Activated CD4-positive, alpha-beta T cell treated with anti-CD3 and anti-CD28 coated beads, Interleukin-2, amount 10 ng/mL, durations not matched to agents 7 days and 5 days (primary cell): ENCODE measurements around the gene MTCL1. TPM values are rescaled to one million over a fixed set of nuclear protein-coding genes. Genes with fewer than 3 reads are reported as not detected.

ENCODE experiments used
- CTCF ChIA-PET: fragments of 350-600 bp; sonication (Branson Sonifier 250); formaldehyde crosslinking; loops from one replicate; lab custom pipeline; 2021; ENCODE audit warnings: antibody characterized with exemption; lab: Charles Lee
- POLR2A ChIA-PET: fragments of 350-600 bp; sonication (Branson Sonifier 250); formaldehyde crosslinking; loops from one replicate; lab custom pipeline; 2021; ENCODE audit warnings: antibody characterized with exemption; lab: Charles Lee
- DNase-seq: peaks from one replicate; pipeline ENCODE4 v3.0.0-alpha.2; 2020
- H3K27ac Mint-ChIP-seq: one replicate; pipeline ENCODE4 v1.8.0; 2021; ENCODE audit warnings: mild to moderate bottlenecking, moderate library complexity, mixed read lengths
- H3K27me3 Mint-ChIP-seq: one replicate; pipeline ENCODE4 v1.8.0; 2021; ENCODE audit warnings: mixed read lengths
- H3K36me3 Mint-ChIP-seq: one replicate; pipeline ENCODE4 v1.8.0; 2021; ENCODE audit warnings: low read depth, mixed read lengths
- H3K4me1 Mint-ChIP-seq: one replicate; pipeline ENCODE4 v1.8.0; 2021; ENCODE audit warnings: mixed read lengths
- H3K4me3 Mint-ChIP-seq: one replicate; pipeline ENCODE4 v1.8.0; 2021; ENCODE audit warnings: mild to moderate bottlenecking, moderate library complexity, mixed read lengths
- H3K9me3 Mint-ChIP-seq: one replicate; pipeline ENCODE4 v1.8.0; 2021; ENCODE audit warnings: mixed read lengths
- total RNA-seq, 2 experiments: library from RNA; stranded (reverse); gene quantifications; one replicate each; pipeline ENCODE4 v1.2.3, GENCODE V29; 2021

Gene MTCL1
- total RNA-seq, 2 experiments from 2014 or later: 1.7 to 1.8 TPM

- H3K36me3 Mint-ChIP-seq: no peaks in the 10 kb centered on the region
- ChIA-PET CTCF (no interaction called here), POLR2A (no interaction called here)
- no peak overlapping the region for H3K4me3 Mint-ChIP-seq
- H3K27ac Mint-ChIP-seq: no peak overlapping the region
- no peak for DNase-seq
- peaks cover 2% of the 10 kb centered on the region for H3K4me1 Mint-ChIP-seq
- H3K9me3 Mint-ChIP-seq: no peaks in the 10 kb centered on the region
- H3K27me3 Mint-ChIP-seq: no peaks in the 10 kb centered on the region
Observed at GRCh38 chr18:8669571-8669970, 35.8 kb upstream of the MTCL1 start.

GRCh38 chr18:8673256-8674209 lies 31.8 kb upstream of the MTCL1 start:
- Mint-ChIP-seq H3K4me1 (no peaks in the 10 kb centered on the region), H3K9me3 (no peaks in the 10 kb centered on the region), H3K27me3 (no peaks in the 10 kb centered on the region), H3K4me3 (no peak overlapping the region), H3K27ac (no peak overlapping the region), H3K36me3 (no peaks in the 10 kb centered on the region)
- DNase-seq: no peak
- POLR2A ChIA-PET: no interaction called here
- CTCF ChIA-PET: no interaction called here

GRCh38 chr18:8675057-8675456 lies 30.3 kb upstream of the MTCL1 start:
- no peak overlapping the region for H3K4me3 Mint-ChIP-seq
- ChIA-PET POLR2A (no interaction called here), CTCF (no interaction called here)
- H3K4me1 Mint-ChIP-seq: no peaks in the 10 kb centered on the region
- H3K36me3 Mint-ChIP-seq: no peaks in the 10 kb centered on the region
- H3K27me3 Mint-ChIP-seq: no peaks in the 10 kb centered on the region
- no peaks in the 10 kb centered on the region for H3K9me3 Mint-ChIP-seq
- no peak overlapping the region for H3K27ac Mint-ChIP-seq
- DNase-seq: no peak

GRCh38 chr18:8681196-8681595 lies 24.2 kb upstream of the MTCL1 start:
- Mint-ChIP-seq H3K4me3 (no peak overlapping the region), H3K27me3 (no peaks in the 10 kb centered on the region), H3K27ac (peak overlapping the region; percentile 33), H3K36me3 (no peaks in the 10 kb centered on the region), H3K9me3 (no peaks in the 10 kb centered on the region), H3K4me1 (no peaks in the 10 kb centered on the region)
- ChIA-PET CTCF (no interaction called here), POLR2A (no interaction called here)
- no peak for DNase-seq

- ChIA-PET POLR2A (no interaction called here), CTCF (interaction anchor here (1.0 kb wide), 1 partner anchor 12 kb away, joined by 3 read pairs; no protein-coding TSS in a partner anchor)
- Mint-ChIP-seq H3K4me3 (no peak overlapping the region), H3K36me3 (no peaks in the 10 kb centered on the region), H3K27ac (no peak overlapping the region), H3K27me3 (peaks cover 1% of the 10 kb centered on the region), H3K4me1 (no peaks in the 10 kb centered on the region), H3K9me3 (no peaks in the 10 kb centered on the region)
- no peak for DNase-seq
Observed at GRCh38 chr18:8684577-8684976, 20.8 kb upstream of the MTCL1 start.

- DNase-seq: no peak
- Mint-ChIP-seq H3K27me3 (peaks cover 1% of the 10 kb centered on the region), H3K36me3 (no peaks in the 10 kb centered on the region), H3K4me3 (no peak overlapping the region), H3K9me3 (no peaks in the 10 kb centered on the region), H3K4me1 (no peaks in the 10 kb centered on the region), H3K27ac (no peak overlapping the region)
- ChIA-PET CTCF (no interaction called here), POLR2A (no interaction called here)
Observed at GRCh38 chr18:8685141-8685913, 20.0 kb upstream of the MTCL1 start.

GRCh38 chr18:8685914-8686216 lies 19.5 kb upstream of the MTCL1 start:
- ChIA-PET CTCF (no interaction called here), POLR2A (no interaction called here)
- no peaks in the 10 kb centered on the region for H3K9me3 Mint-ChIP-seq
- H3K36me3 Mint-ChIP-seq: no peaks in the 10 kb centered on the region
- peaks cover 1% of the 10 kb centered on the region for H3K27me3 Mint-ChIP-seq
- H3K4me1 Mint-ChIP-seq: no peaks in the 10 kb centered on the region
- H3K27ac Mint-ChIP-seq: no peak overlapping the region
- H3K4me3 Mint-ChIP-seq: no peak overlapping the region
- no peak for DNase-seq

GRCh38 chr18:8686611-8687010 lies 18.7 kb upstream of the MTCL1 start:
- H3K27ac Mint-ChIP-seq: no peak overlapping the region
- H3K27me3 Mint-ChIP-seq: peaks cover 1% of the 10 kb centered on the region
- H3K9me3 Mint-ChIP-seq: no peaks in the 10 kb centered on the region
- POLR2A ChIA-PET: no interaction called here
- H3K36me3 Mint-ChIP-seq: no peaks in the 10 kb centered on the region
- no peaks in the 10 kb centered on the region for H3K4me1 Mint-ChIP-seq
- no peak overlapping the region for H3K4me3 Mint-ChIP-seq
- CTCF ChIA-PET: interaction anchor here (2.0 kb wide), 1 partner anchor 10 kb away, joined by 5 read pairs; no protein-coding TSS in a partner anchor
- no peak for DNase-seq

- ChIA-PET POLR2A (no interaction called here), CTCF (interaction anchor here (0.7 to 2.0 kb wide), 2 partner anchors 8 to 203 kb away, joined by 5 read pairs; no protein-coding TSS in a partner anchor)
- no peaks in the 10 kb centered on the region for H3K9me3 Mint-ChIP-seq
- H3K4me1 Mint-ChIP-seq: no peaks in the 10 kb centered on the region
- no peak overlapping the region for H3K27ac Mint-ChIP-seq
- peaks cover 1% of the 10 kb centered on the region for H3K27me3 Mint-ChIP-seq
- H3K36me3 Mint-ChIP-seq: no peaks in the 10 kb centered on the region
- no peak for DNase-seq
- H3K4me3 Mint-ChIP-seq: no peak overlapping the region
Observed at GRCh38 chr18:8688216-8688800, 17.0 kb upstream of the MTCL1 start.

- Mint-ChIP-seq H3K4me1 (no peaks in the 10 kb centered on the region), H3K27ac (no peak overlapping the region), H3K4me3 (no peak overlapping the region), H3K27me3 (peaks cover 1% of the 10 kb centered on the region), H3K9me3 (no peaks in the 10 kb centered on the region), H3K36me3 (no peaks in the 10 kb centered on the region)
- DNase-seq: no peak
- ChIA-PET POLR2A (no interaction called here), CTCF (interaction anchor here (0.7 kb wide), 1 partner anchor 202 kb away, joined by 5 read pairs; no protein-coding TSS in a partner anchor)
Observed at GRCh38 chr18:8688816-8689215, 16.5 kb upstream of the MTCL1 start.

GRCh38 chr18:8689517-8689916 lies 15.8 kb upstream of the MTCL1 start:
- Mint-ChIP-seq H3K9me3 (no peaks in the 10 kb centered on the region), H3K27me3 (peaks cover 1% of the 10 kb centered on the region), H3K4me3 (no peak overlapping the region), H3K4me1 (no peaks in the 10 kb centered on the region), H3K36me3 (no peaks in the 10 kb centered on the region), H3K27ac (no peak overlapping the region)
- DNase-seq: no peak
- CTCF ChIA-PET: no interaction called here
- POLR2A ChIA-PET: no interaction called here

GRCh38 chr18:8694891-8695290 lies 10.5 kb upstream of the MTCL1 start:
- peaks cover 11% of the 10 kb centered on the region for H3K27me3 Mint-ChIP-seq
- DNase-seq: no peak
- H3K9me3 Mint-ChIP-seq: no peaks in the 10 kb centered on the region
- ChIA-PET POLR2A (no interaction called here), CTCF (interaction anchor here (1.0 to 1.6 kb wide), 3 partner anchors 12 to 293 kb away, joined by 3 to 7 read pairs (median 3); no protein-coding TSS in a partner anchor)
- H3K4me1 Mint-ChIP-seq: no peaks in the 10 kb centered on the region
- no peak overlapping the region for H3K4me3 Mint-ChIP-seq
- H3K27ac Mint-ChIP-seq: no peak overlapping the region
- H3K36me3 Mint-ChIP-seq: no peaks in the 10 kb centered on the region
